Measurements from ENCODE around the gene S100A1.

- TF ChIP-seq CTCF (conservative IDR thresholded peaks at IDR 0.05; ENCODE audit: low read depth, low read length) = no peak
- no peak for TF ChIP-seq EZH2 (IDR thresholded peaks at IDR 0.05; ENCODE audit: low read length, unreplicated experiment)
- no peak for TF ChIP-seq EZH2phosphoT487 (IDR thresholded peaks at IDR 0.05; ENCODE audit: borderline replicate concordance, low read length)
Measured at GRCh38 chr1:153667439-153667838, 39.2 kb downstream of the S100A1 start.

Data from PC-3 (cell line).